Non-pigmented ciliary epithelial cell (primary cell): ENCODE data around the gene PRAC2.

ENCODE experiments used
- DNase-seq: peaks from one replicate; pipeline ENCODE4 v3.0.0-alpha.2; 2010; ENCODE audit warnings: low read depth

Gene PRAC2

DNA sequence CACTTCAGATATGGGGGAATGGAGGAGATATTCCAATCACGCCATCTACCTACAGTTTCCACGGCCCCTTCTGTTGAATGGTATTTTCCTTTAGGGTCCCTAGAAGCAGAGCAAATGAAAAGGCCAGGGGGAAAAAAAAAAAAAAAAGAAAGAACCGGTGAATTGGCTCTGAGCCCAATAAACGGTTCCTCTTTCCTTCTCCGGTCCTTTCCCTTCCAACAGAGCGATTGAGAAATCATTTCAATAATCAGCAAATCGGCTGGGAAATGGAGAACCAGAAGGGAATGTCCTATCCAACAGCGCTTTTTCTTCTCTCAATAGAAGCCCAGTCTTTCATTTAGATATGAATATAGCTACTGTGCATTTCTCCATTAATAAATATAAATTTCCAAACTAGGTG lies 32.4 kb downstream of the PRAC2 start:
- DNase-seq: no peak

DNA sequence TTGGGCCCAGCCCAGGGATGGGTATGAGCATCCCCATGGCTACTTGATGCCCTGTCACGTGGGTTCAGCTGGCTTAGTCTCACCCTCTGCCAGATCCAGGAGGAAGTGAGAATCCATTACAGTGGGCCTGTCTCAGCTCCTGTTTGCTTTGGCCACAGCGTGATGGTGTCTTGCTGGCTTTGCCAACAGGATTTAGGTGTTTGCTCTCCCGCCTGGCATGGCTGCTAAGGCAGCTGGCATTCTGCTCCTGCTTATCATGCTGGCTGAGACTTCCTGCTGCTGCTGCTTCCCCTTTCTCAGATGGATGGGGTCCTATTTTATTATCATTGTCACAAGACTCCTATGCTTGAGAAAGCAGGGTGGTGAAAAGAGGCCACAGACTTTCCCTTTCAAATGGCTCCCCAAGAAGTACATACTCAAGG lies 33.9 kb downstream of the PRAC2 start:
- no peak for DNase-seq

DNA sequence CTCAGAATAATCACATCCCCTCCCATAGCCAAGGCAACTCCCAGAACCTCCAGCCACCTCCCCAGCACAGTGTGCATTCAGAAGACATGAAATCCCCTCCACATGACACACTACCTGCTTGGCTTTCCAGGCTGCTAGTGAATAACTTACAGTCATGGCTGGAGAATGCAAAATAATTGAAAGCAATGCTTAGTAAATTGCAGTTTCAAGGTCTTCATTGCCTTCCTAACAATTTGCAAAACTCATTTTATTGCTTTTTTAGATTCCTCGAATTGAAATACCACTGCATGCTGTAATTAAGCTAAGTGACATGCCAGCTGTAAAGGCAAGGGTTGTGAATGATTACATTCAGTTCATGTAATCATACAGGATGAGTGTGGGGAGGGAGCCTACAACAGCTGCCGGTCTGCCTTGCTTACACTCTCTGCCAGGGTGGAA lies 34.6 kb downstream of the PRAC2 start:
- DNase-seq: no peak

DNA sequence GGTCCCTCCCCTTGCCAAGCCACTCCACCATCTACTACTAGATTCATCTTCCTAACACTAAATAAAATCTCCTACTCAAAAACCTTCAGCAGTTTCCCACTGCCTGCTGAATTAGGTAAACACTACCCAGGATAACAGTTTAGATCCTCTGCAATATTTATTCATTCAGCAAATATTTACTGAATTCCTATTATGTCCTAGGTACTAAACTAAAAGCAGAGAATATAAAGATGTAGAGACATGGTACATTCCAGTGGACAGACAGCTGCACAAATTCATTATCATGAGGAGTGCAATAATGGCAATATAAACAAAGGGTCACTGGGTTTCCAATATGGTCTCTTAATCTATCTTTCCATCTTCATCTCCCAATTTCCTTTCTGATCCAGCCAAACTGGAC lies 36.3 kb downstream of the PRAC2 start:
- no peak for DNase-seq

DNA sequence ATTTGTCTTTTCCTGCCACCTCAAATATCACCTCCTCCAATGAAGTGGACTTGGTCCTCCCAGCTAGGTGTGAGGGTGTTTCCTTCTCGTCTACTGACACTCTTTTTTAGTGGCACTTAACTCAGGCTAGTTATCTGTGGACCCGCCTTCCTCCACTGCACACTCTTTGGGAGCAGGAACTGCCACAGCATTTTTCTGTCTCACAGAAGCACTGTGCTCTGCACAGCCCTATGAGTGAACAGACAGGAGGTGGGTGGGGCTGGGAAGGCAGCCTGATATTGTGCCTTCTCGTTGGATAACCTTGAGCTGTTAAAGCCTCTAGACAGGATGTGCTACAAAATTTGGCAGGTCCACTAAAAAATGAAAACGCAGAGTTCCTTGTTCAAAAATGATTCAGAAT lies 37.4 kb downstream of the PRAC2 start:
- no peak for DNase-seq

DNA sequence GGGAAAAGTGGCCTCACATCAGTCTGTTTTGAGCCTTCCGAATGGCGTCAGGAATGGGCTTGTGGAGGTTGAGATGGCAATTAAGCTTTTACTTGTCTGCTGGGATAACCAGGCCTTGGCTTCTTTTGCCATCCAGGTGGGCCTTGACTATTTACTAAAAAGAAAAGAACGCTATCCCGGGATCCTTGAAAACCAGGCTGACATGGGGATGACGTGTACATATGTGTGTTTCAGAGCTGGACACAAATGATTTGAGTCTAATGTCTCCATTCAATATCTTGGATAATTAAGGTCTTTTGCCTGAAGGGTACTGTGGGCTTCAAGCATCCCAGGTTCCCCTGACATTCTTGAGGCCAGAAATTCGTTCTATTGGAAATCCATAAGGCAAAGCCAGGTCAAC lies 38.1 kb downstream of the PRAC2 start:
- no peak for DNase-seq

DNA sequence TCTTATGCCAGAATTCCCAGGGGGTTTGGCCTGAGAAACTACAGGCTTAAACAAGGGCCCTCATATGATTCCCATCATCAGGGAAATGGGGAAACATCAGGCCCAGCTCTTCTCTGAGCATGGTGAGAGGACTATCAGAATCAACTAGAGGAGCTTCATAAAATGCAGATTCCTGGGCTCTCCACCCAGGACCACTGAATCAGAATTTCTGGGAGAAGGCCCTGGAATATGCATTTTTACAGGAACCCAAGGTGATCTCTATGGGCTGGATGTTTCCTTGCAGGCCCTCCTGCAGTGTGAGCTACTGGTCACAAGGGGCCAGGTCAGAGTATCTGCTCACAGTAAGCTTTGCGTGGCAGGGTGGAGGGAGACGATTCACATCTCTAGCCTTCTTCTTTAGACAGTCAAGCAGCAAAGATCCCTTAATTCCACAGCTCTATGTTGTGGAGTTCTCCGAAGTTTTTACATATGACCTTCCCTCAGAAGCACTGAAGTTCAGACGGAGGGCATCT lies 44.3 kb downstream of the PRAC2 start:
- no peak for DNase-seq

DNA sequence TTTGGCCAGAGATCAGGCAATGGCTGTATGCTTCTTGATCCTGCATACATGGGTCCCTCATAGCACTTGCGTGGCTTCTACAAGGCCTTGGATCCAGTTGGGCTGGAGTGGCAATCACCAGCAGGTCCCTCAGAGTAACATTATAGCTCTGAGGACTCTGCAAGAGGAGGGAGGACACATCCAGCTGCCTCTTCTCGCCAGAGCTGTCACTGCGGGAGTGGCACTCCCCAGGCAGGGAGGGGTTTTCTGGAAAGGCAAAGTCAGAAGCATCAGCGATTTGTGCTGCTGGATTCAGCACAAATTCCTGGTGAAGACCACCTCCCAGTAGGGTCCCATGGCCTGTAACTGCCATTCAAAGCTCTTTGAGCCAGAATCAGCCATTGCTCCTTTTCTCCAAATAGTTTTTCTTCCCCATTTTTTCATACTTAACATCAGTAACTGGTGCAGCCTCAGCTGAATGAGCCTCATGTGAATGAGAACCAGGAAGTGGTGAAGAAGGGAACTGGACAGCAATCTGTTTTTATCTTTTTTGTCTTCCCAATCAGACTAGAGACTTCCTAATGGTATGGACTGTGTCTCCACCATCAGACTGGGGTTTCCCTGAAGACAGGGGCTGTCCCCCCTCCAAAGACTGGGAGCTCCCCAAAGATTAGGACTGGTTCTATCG lies 46.2 kb downstream of the PRAC2 start:
- DNase-seq: no peak

DNA sequence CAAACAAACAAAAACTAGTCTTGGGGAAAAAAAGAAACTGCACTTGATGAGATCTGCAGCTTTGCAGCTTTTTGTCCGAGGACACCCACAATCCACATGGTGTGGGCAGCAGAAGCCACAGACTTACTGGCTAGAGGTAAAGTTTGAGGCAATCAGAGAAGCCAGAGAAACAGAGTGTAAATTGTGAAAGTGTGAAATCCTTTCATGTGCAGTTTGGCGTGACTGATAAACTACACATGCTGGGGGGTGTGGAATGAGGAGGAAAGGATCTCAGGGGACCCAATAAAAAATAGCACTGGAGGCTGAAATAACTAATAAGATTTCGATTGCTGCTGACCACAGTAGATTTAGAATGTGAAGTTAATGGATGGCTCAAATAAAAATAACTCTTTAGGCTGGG lies 48.0 kb downstream of the PRAC2 start:
- DNase-seq: no peak

DNA sequence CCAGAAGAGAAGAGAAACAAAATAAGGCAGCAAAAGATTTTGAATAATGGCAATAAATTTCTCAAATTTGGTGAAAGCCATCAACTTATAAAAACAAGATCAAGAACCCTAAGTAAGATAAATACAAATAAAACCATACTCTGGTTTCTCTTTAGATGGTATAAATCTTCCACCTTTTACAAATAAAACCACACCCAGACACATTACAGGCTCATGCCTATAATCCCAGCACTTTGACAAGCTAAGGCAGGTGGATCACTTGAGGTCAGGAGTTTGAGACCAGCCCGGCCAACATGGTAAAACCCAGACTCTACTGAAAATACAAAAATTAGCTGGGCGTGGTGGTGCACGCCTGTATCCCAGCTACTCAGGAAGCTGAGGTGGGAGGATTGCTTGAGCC lies 50.3 kb downstream of the PRAC2 start:
- DNase-seq: no peak
